Testis (tissue), 3 donors: ENCODE data around the gene APOLD1. TPM values are rescaled to one million over a fixed set of nuclear protein-coding genes. Genes with fewer than 3 reads are reported as not detected.

Source experiments
- DNase-seq: peaks from one replicate; pipeline ENCODE4 v3.0.0-alpha.2; 2019
- H3K27ac ChIP-seq, 2 donors: fragments of 200-600 bp; sonication (generic); one replicate each; pipeline ENCODE4 v1.5.1; 2019
- H3K27me3 ChIP-seq: fragments of 200-600 bp; sonication (generic); one replicate; pipeline ENCODE4 v1.5.1; 2019
- H3K36me3 ChIP-seq: fragments of 200-600 bp; sonication (generic); one replicate; pipeline ENCODE4 v1.5.1; 2017; ENCODE audit warnings: low read depth; ENCODE audit errors: missing control alignments
- H3K4me1 ChIP-seq: fragments of 200-600 bp; sonication (generic); one replicate; pipeline ENCODE4 v1.5.1; 2019
- H3K4me3 ChIP-seq, 2 donors: fragments of 200-600 bp; sonication (generic); one replicate each; pipeline ENCODE4 v1.5.1; 2017 to 2019
- H3K9me3 ChIP-seq: fragments of 200-600 bp; sonication (generic); one replicate; pipeline ENCODE4 v1.5.1; 2017
- CTCF ChIP-seq, 3 experiments: fragments of 450-650 bp in 2 of 3; fragments of 200-600 bp in 1 of 3; sonication (generic) in 1 of 3; IDR thresholded peaks; one replicate each; pipeline ENCODE4 v1.5.1; 2016 to 2019; ENCODE audit warnings: antibody characterized with exemption in 3 of 3, mild to moderate bottlenecking in 2 of 3, moderate library complexity in 1 of 3
- POLR2A ChIP-seq: fragments of 450-650 bp; IDR thresholded peaks from one replicate; pipeline ENCODE4 v1.6.1; 2017; ENCODE audit warnings: antibody characterized with exemption, mild to moderate bottlenecking, moderate library complexity
- WGBS, 2 donors: methylation state at CpG; one replicate each; pipeline ENCODE4 v1.1.5; 2018; 5-methylcytosine and 5-hydroxymethylcytosine counted together
- intact Hi-C: fragments of 100-400 bp; cut with DNase I; formaldehyde crosslinking; loops from one replicate; pipeline ENCODE4 v1.15.1; 2023; ENCODE audit warnings: low total_unique reads
- polyA plus RNA-seq: library from polyadenylated mRNA; stranded (reverse); fragments of 350-450 nt; fragmentation: Illumina TruSeq; extraction: RNeasy Lipid Tissue Mini Kit (QIAGEN cat#74804); gene quantifications from one replicate; pipeline ENCODE4 v1.2.3, GENCODE V29; 2014; ENCODE audit warnings: low read depth, low replicate concordance; ENCODE audit not compliant: insufficient read depth
- total RNA-seq, 2 donors: library from RNA; depleted of rRNA; stranded (reverse); fragments of >200 nt; gene quantifications; one replicate each; pipeline ENCODE4 v1.2.3, GENCODE V29; 2016

APOLD1 gene
- total and polyA plus RNA-seq, 3 donors from 2014 or later = 8.2 to 9.7 (median 9.2) TPM

GRCh38 chr12:12788675-12789368 is 3.4 kb downstream of the APOLD1 start:
- peak; percentile 78 for DNase-seq
- Histone ChIP-seq H3K4me1 (peaks cover 37% of the 10 kb centered on the region), H3K4me3 (no peak overlapping the region), H3K36me3 (no peaks in the 10 kb centered on the region), H3K27ac (peak overlapping the region; percentile 89 to 91), H3K9me3 (no peaks in the 10 kb centered on the region), H3K27me3 (no peaks in the 10 kb centered on the region)
- WGBS, 2 donors = 7 to 11% methylated on average over 9 of the region's 9 CpGs
- peak; percentile 60 to 75 (median 69) for TF ChIP-seq CTCF (IDR thresholded peaks at IDR 0.05)
- TF ChIP-seq POLR2A = no peak
- intact Hi-C loops = no loop called here

GRCh38 chr12:12790956-12791355 is 5.5 kb downstream of the APOLD1 start:
- Histone ChIP-seq H3K4me1 (peaks cover 37% of the 10 kb centered on the region), H3K27me3 (no peaks in the 10 kb centered on the region), H3K9me3 (no peaks in the 10 kb centered on the region), H3K36me3 (no peaks in the 10 kb centered on the region), H3K27ac (no peak overlapping the region), H3K4me3 (no peak overlapping the region)
- DNase-seq = no peak
- intact Hi-C loops = no loop called here
- no peak for TF ChIP-seq CTCF (IDR thresholded peaks at IDR 0.05)
- no peak for TF ChIP-seq POLR2A
- 56 to 57% methylated on average over 4 of the region's 4 CpGs for WGBS, 2 donors

- TF ChIP-seq POLR2A (no peak), CTCF (IDR thresholded peaks at IDR 0.05) (no peak)
- 29 to 39% methylated on average over 7 of the region's 7 CpGs for WGBS, 2 donors
- intact Hi-C loops = no loop called here
- Histone ChIP-seq H3K27ac (peak overlapping the region in 1 of 2 donors; percentile 33), H3K4me3 (no peak overlapping the region), H3K27me3 (no peaks in the 10 kb centered on the region), H3K4me1 (peaks cover 37% of the 10 kb centered on the region), H3K36me3 (no peaks in the 10 kb centered on the region), H3K9me3 (no peaks in the 10 kb centered on the region)
- DNase-seq = peak; percentile 74
Observed at GRCh38 chr12:12791756-12792369, 6.4 kb downstream of the APOLD1 start.

- TF ChIP-seq CTCF (IDR thresholded peaks at IDR 0.05) = no peak
- no peak for TF ChIP-seq POLR2A
- Histone ChIP-seq H3K4me1 (peaks cover 35% of the 10 kb centered on the region), H3K36me3 (no peaks in the 10 kb centered on the region), H3K9me3 (no peaks in the 10 kb centered on the region), H3K4me3 (no peak overlapping the region), H3K27me3 (no peaks in the 10 kb centered on the region), H3K27ac (peak overlapping the region in 1 of 2 donors; percentile 33)
- DNase-seq = no peak
- intact Hi-C loops = no loop called here
- 29 to 45% methylated on average over 5 to 6 of the region's 6 CpGs for WGBS, 2 donors
Observed at GRCh38 chr12:12792421-12792820, 7.0 kb downstream of the APOLD1 start.
